Fibroblast of pulmonary artery (primary cell): ENCODE results near the gene IRX4.

Experiments used
- DNase-seq: peaks from one replicate; pipeline ENCODE4 v3.0.0-alpha.2; 2010; ENCODE audit warnings: low read depth
- H3K4me3 ChIP-seq: replicated peaks from 2 replicates; pipeline ENCODE4 v1.5.1; 2011; ENCODE audit warnings: low read depth, mild to moderate bottlenecking, control low read depth, low read length, moderate library complexity
- TF ChIP-seq, protein P1 (sequence below): IDR thresholded peaks from 2 replicates; pipeline ENCODE4 v1.5.1; 2011; ENCODE audit warnings: mild to moderate bottlenecking, control low read depth, low read length, inconsistent platforms; ENCODE audit errors: missing control alignments

The IRX4 gene

DNA sequence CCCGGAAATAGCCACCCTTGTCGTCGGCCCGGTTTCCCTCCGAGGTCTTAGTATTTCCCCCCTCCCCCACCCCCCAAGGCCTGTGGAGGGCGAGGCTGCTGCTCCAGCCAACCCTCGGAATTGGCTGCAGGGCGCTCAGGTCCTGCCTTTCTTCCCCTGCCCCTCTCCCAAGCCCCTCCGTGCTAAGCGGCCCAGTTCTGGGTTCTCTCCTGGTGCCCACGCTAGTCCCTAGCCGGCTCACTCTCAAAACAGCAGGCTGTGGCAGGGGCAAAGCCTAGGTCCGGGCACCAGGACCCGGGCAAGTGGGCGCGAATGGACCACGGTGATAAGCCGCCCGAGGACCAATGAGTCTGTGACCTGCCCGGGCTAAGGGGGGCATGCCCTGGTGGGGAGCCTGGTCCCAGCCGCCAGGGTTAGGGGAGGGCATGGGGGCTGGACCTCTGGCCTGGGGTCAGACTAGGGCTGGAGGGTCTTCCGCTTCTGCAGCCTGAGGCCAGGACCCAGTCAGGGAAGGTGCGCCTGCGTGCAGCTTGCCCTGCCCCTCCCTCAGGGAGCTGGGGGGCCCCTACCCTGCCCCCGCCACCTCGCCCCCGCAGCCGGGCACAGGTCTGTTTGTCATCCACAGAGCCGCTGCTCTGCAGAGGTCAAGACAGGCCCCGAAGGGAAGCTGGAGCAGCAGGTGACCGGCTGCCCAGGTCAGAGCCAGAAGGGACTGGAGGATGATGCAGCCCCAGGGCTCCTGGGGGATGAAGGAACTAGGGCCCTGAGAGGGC, 5.0 kb upstream of the IRX4 start:
- H3K4me3 ChIP-seq, result no peak overlapping the region

DNA sequence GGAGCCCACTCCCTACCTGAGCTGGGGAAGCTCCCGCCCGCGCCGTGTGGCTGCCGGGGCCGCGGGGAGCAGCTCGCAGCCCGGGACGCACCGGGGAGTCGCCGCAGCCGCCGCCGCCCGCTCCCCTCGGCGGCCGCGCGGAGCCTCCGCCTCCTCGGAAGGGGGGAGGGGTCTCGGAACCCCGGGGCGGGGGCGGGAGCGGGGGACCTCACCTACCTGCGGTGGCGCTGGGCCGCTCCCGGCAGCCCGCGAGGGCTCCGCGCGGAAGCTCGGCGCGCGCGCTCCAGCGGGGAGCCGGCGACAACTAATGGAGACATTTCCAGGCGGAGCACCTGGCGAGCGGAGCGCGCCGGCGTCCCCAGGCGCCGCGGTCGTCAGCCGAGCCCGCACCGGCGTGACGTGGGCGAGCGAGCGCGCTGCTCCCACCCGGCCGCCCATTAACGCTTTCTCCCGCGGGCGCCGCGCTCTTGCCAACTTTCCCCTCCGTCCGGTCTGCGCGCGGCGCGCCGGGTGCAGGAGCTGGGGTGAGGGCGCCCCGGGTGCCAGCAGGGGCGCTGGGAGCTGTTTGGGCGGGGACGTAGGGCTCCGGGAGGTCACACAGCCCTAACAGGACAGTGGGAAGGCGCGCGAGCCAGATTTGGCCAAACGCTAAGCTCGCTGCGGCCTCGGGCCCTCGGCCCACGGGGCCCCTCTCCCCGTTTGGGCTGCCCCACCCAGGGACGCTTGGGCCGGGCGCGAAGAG, 4.3 kb upstream of the IRX4 start:
- TF ChIP-seq, protein P1, sequence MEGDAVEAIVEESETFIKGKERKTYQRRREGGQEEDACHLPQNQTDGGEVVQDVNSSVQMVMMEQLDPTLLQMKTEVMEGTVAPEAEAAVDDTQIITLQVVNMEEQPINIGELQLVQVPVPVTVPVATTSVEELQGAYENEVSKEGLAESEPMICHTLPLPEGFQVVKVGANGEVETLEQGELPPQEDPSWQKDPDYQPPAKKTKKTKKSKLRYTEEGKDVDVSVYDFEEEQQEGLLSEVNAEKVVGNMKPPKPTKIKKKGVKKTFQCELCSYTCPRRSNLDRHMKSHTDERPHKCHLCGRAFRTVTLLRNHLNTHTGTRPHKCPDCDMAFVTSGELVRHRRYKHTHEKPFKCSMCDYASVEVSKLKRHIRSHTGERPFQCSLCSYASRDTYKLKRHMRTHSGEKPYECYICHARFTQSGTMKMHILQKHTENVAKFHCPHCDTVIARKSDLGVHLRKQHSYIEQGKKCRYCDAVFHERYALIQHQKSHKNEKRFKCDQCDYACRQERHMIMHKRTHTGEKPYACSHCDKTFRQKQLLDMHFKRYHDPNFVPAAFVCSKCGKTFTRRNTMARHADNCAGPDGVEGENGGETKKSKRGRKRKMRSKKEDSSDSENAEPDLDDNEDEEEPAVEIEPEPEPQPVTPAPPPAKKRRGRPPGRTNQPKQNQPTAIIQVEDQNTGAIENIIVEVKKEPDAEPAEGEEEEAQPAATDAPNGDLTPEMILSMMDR, result no peak
- H3K4me3 ChIP-seq, result no peak overlapping the region
- DNase-seq, result no peak

More for the DNA sequence above, 5.0 kb upstream of the IRX4 start:
- DNase-seq, result no peak
- TF ChIP-seq, protein P1, result no peak

DNA sequence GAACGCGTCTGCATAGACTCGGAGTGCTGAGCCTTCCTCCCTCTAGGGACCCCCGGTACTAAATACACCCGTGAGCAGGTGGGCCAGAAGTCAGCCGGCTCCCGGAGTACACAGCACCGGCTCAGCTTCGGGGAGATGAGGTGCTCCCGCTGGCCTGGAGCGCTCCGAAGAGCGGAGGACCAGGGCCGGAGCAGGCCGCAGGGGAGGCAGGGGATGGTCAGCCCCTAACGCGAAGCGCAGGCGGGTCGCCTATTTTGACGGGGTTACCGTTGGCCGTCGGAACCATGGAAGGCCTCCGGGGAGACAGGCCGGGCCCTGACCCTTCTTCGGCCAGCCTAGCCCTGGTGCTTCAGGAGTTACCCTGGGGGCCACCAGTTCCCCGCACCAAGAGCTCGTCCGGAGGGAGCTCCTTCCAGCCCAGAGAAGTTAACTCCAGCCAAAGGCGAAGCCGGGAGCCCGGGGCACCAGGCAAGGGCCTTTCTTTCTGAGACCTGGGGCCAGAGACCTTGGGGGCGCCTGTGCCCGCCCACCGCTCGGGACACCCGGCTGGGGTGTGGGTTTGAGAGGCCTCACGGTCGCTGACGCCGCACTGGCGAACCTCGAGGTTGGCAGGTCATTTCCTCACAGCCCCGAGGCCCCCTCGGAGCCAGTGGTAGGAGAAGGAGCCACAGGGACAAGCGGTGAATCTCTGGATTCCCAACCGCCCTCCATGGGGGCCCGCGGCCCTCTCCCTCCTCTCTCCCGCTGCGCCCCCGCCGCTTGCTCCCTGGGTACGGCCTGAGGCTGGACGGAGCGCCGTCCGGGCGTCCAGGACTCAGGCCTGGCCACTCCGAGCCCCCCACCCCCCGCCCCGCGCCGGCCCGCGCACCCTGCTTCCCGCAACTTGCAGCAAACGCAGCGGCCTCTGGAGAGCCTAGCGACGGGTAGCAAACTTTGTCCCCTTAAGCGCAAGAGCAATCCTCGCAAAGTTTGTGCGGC, 3.4 kb upstream of the IRX4 start:
- no peak for DNase-seq
- no peak overlapping the region for H3K4me3 ChIP-seq
- TF ChIP-seq, protein P1, result no peak

DNA sequence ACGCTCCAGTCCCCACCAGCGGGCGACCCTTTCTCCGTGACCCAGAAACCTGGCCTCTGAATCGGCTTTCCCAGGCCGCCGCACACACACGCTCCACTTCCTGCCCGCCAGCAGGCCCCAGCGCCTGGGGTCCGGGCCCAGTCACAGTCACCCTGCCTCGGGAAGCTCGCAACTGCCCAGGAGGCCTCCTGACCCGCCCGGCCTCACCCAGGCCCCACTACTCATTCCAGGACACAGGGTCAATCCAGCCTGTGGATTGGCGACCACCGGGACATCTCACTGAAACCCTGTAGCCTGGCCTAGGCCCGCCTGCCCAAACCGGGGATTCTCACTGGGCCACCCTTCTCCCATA, 2.7 kb upstream of the IRX4 start:
- no peak overlapping the region for H3K4me3 ChIP-seq
- TF ChIP-seq, protein P1, result no peak

DNA sequence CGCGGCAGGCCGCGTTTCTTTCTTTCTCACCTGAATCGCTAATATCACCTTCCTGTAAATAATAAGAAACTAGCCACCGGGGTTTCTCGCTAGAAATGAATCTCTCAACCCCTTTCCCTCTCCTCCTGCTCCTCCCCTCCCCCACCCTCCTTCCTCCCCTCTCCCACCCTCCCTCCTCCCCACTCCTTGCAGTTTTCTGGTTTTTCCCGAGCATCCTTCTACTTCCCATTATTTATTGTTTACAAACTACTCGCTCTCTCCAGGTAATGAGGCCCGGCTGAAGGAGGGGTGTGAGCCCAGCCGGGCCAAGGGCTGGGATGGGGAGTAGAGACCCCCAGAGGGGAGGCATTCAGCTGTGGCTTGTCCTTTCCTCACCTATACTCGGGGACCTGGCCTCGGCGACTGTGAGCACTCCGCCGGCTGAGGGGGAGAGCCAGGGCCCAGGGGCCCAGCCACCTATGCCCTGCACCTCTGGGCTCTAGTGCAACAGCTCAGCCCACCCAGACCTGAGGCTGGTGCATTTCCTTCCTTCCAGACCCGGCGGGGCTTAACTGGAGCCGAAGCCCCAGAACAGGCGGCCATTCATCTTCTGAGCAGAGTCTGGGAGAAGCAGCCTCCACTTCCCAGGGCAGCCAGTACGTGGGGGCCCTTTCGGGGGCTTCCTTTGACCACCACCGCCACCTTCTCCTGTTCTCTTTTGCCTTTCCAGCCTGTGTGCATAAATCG, 2.1 kb upstream of the IRX4 start:
- TF ChIP-seq, protein P1, result no peak
- no peak for DNase-seq
- H3K4me3 ChIP-seq, result no peak overlapping the region

More for the DNA sequence above, 2.7 kb upstream of the IRX4 start:
- no peak for DNase-seq
